A549 treated with CORT108297 at 1 μM for 4 hours (cell line): Measurements from ENCODE around the gene SCN9A. TPM values are rescaled to one million over a fixed set of nuclear protein-coding genes. Genes with fewer than 3 reads are reported as not detected.

Experiments used
- total RNA-seq: library from RNA; stranded (reverse); fragments of 200-300 nt; extraction: Qiagen RNA extraction; gene quantifications from 5 replicates; pipeline ENCODE4 v1.2.3, GENCODE V29; 2022

The SCN9A gene
- 2.8 to 5.6 TPM (median 4.5 TPM) in 5 replicates for total RNA-seq

DNA sequence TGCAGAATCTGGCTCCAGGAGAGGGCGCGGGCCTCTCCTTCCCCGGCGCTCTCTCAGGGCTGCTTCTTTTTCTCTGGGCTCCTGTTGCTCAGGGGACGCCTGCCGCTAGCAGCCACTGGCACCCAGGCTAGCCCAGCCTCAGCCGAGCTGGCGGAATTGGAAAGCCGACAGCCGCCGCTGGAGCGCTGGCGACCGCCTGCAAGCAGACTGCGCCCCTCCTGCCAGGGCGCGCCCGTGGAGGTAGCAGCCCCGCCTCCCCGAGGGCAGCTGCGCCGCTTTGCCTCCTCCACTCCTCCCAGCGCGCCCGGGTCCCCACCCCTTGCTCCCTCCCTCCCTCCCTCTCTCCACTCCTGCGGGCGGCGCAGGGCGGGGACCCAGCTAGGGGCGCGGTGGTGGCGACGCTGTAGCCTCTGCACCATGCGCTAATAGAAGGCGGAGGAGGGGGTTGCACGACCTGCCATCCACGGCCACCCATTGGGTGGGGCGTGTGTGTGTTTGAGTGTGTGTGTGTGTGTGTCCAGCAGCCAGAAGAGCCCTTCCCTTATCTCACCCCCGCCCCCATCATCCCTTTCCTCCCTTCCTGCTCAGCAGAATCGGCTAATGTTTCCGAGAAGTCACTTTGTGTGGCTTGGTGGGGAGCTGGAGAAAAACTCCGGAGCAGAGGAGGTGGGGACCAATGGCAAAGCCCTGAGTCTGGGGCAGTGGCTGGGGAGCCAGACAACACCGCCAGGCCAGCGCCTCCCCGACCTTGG lies at the start of gene SCN9A:
SCN9A (minus strand) TSS at position 209 of the 752 bp plus-strand sequence. CDS start 64,188 bp downstream, outside the sequence.

Other genes starting within 250 kb of the SCN9A start
- not detected in 5 replicates for gene SCN1A, start 247.9 kb downstream of the SCN9A start, total RNA-seq
- 0.01 TPM in 1 of 5 replicates, not detected in the others for gene SCN7A, start 118.3 kb upstream of the SCN9A start, total RNA-seq